GM12873 (cell line): ENCODE data around the gene PUM1.

Source experiments
- TF ChIP-seq, protein P1 (sequence below): IDR thresholded peaks from 2 replicates; pipeline ENCODE4 v1.5.1; 2012; ENCODE audit warnings: low read depth, mild to moderate bottlenecking, moderate library complexity, low read length, control low read depth; ENCODE audit not compliant: insufficient read depth; ENCODE audit errors: missing control alignments

Gene PUM1

DNA sequence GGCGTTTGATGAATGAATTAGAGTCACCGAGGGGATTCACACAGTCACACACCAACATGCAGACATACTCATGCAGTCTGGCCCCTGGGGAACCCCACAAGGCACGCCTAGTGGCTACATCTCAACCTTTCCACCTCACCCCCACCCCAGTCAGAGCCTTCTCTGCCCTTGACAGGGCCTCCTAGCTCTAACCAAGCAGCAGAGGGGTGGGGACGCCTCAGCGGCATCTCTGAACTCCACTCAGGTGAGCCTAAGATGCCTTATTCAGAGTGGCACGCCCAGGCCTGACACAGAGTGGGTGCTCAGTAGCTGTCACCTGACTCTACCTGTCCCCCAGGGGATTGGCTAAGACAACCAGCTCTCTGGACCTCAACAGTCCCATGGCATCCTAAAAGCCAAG, 153.3 kb downstream of the PUM1 start:
- TF ChIP-seq, protein P1, sequence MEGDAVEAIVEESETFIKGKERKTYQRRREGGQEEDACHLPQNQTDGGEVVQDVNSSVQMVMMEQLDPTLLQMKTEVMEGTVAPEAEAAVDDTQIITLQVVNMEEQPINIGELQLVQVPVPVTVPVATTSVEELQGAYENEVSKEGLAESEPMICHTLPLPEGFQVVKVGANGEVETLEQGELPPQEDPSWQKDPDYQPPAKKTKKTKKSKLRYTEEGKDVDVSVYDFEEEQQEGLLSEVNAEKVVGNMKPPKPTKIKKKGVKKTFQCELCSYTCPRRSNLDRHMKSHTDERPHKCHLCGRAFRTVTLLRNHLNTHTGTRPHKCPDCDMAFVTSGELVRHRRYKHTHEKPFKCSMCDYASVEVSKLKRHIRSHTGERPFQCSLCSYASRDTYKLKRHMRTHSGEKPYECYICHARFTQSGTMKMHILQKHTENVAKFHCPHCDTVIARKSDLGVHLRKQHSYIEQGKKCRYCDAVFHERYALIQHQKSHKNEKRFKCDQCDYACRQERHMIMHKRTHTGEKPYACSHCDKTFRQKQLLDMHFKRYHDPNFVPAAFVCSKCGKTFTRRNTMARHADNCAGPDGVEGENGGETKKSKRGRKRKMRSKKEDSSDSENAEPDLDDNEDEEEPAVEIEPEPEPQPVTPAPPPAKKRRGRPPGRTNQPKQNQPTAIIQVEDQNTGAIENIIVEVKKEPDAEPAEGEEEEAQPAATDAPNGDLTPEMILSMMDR = no peak

DNA sequence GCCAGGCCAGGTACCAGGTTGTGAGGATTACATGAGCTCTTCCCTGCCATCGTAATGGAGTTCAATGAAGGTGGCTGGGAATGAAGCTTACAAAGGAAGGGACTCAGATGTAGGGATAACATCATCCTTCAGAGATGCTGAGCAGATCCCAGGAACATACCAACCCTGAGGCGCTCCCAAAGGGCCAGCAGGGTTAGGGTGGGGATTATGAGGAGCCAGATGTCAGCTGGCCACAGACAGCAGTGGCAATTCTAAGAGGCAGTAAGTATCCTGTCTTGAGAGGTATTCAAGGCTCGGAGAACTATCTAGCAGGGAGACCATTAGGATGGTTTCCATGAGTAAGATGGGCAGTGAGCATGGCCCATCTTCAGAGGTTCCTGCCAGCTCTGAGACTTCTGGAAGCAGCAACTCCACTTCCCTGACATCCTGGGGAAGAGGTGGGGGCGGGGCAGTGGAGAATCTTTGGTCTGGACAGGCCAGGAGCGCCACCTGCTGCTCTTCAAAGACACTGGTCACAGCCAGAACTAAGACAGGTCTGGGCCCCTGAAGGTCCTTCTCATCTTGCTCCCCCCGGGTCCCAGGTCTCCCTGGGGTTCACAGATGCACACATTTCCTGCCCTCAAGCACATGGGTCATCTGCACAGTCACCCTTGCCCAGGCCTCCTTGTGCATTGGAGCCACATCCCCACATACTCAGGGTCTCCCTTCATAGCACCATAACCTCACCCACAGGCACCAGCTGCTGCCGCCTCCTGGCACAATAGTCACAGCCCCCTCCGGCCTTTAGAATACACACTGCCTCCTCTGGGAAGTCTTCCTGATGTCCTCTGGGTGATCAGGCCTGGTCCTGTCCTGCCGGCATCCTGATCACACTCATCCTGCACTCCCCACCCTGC, 154.2 kb downstream of the PUM1 start:
- TF ChIP-seq, protein P1 = peak; percentile 85

DNA sequence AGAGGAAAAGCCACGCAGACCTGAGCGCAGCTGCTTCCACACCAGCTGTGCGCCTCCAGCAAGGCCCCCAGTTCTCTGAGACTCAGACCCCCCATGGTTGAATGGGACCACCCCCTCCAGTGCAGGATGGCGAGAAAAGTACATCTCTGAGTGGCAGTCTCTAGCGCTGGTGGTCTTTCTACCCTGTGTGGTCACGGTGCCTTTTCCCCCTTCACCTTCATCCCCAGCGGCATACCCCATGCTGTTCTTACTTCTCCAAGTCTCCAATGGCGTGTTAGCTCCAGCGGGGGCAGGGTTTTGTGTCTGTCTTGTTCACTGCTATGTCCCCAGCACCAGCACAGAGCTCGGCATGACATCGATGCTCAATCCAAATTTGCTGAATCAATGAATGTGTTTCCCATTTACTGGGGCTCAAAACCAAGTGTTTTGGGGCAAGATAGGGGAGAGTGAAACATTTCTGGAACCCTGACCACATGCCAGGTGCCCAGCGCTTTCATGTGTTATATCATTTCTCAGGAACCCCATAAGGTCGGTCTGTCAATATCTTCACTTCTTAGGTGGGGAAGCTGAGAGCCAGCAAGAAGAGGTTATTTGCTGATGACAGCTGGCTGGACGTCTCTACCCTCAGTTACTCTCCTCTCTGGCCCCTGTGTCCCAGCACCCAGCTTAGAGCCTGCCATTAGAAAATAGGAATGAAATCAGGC, 156.0 kb downstream of the PUM1 start:
- TF ChIP-seq, protein P1 = no peak

DNA sequence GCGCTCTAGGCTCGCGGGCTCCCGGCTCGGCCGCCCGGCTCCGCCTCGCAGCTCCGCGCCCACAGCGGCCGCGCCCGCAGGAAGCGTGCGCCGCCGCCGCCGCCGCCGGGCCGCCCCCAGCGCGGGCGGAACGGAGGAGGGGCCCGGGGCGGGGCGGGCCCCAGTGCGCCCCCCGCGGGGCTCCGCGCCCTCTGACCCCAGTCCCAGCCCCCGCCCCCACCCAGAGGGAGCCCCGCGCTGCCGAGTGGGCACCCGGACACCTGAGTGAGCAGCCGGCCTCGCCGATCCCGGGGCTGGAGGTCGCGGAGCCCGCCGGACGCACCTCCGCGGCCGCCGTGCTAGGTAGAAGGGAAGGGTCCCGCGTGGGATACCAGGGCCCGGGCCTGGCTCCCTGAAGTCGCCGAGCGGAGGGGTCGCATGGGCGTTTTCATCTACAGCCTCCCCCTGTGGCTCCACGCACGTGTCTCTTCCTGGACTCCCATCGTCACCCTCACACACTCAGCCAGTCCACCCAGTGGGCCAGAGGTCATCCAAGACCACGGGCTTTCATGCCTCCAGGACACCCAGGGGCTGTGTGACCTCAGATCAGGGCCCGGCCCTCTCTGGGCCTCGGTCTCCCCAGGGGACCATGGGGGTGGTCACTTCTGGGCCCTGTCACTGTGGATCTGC, 156.7 kb downstream of the PUM1 start, which contains the start of gene SDC3:
Gene SDC3, minus strand, starts transcription at position 63 of the 669 bp plus-strand sequence. CDS start 172 bp downstream, outside the sequence.
- TF ChIP-seq, protein P1 = no peak

DNA sequence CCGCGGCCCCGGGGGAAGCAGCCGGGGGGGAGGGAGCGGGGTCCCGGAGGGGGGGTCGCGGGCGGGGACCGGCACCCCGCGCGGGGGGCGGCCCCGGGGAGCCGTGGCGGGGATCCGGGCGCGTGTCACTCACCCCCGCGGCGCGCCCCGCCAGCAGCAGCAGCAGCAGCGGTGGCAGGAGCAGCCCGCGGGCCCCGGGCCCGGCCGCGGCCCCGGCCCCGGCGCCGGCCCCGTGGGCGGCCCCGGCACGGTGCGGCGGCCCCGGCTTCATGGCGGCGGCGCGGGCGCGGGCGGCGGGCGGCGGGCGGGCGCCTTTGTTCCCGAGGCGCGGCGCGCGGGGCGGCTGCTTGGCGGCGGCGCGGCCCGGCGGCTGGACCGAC, 157.2 kb downstream of the PUM1 start:
- TF ChIP-seq, protein P1 = no peak

DNA sequence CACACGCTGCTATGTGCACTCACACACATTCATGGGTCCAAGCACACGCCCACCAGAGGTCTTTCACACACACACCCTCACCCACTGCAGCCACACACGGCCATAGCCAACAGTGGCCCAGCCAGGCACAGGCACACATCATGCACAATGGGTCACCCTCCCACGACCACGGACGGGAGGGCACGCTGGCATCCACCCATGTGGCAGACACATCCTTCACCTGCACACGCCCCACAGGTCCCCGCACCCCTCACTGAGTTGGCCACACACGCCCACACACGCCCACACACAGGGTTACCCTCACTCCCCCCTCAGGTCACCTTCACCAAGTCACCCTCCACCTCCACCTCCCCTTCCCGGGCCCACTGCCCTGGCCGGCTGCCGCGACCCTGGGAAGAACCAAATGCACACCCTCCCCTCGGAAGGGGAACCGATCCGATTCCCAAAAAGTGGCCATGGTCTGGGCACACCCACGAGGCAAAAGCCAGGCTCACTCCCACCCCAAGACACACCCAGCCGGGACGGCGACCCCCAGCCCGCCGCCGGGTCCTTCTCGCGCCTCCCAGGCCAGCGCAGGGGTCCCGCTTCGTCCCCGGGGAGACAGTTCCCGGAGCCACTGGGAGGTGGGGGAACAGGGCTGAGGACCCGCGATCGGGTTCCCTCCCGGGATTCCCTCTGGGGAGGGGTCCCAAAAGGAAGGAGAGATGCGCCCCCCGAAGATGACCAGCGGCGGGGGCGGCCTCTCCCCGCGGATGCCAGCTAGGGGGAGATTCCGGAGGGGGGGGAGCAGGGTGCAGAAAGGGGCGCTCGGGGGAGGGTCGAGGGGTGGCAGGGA, 157.8 kb downstream of the PUM1 start:
- TF ChIP-seq, protein P1 = no peak
